Raji (cell line): ENCODE results near the gene CENPT.

Source experiments
- POLR2A ChIP-seq: IDR thresholded peaks from 2 replicates; pipeline ENCODE4 v1.6.1; 2011; ENCODE audit warnings: low read depth, low read length, control low read depth; ENCODE audit not compliant: insufficient read depth

CENPT gene

DNA sequence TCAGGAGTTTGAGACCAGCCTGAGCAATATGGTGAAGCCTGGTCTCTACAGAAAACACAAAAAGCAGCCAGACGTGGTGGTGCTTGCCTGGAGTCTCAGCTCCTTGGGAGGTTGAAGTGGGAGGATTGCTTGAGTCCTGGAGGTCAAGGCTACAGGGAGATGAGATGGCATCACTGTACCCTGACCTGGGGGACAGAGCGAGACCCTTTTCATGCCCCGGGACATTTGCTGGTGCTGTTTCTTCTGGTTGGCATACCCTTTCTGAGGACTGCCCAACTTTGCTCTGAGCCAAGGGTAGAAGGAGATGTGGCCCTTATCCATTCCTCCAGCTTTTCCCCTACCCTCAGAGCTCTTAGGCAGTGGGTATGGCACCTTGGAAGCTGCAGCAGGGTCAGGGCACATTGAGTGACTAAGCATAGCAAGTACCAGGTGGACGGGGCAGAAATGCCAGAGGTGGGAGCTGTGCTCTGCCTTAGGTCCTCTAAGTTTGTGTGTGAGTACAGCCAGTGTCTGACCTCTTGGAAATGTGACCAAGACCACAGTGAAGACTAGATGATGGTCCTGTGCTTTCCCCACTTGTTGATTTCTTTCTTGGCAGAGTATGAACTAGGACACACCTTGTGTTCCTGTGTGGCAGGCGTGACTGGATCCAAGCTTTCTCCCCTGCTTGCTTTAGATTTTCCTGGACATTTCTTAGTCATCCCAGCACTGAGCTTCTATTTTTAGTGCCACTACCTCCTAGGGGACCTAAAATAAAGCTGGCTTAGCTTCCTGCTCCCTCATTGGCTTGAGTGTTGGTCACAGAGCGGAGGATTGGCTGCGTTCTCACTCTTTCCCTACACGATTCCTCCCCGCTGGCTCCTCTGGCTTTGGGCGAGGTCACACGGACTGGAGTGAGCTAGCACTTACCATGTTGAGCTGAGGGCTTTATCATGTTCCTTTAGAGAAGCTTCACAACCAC, 15.4 kb upstream of the CENPT start:
- no peak for TF ChIP-seq POLR2A

DNA sequence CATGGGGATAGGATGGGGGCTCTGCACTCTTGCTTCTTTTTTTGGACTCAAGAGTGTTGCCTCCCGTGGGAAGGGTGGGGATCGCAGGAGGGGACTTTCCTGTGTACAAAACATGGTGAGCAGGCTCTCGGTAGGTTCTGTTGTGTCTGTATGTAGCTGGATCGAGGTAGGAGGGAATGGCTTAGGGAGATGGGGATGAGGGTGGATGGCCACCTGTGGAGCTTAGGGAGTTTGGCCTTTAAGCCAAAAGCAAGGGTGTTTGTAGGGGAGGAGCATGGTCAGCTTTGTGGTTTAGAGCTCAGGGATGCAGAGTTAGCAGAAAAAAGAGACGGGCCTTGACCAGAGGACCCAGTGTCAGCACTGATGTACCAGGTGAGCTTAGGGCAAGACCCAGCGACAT, 14.4 kb upstream of the CENPT start:
- no peak for TF ChIP-seq POLR2A

DNA sequence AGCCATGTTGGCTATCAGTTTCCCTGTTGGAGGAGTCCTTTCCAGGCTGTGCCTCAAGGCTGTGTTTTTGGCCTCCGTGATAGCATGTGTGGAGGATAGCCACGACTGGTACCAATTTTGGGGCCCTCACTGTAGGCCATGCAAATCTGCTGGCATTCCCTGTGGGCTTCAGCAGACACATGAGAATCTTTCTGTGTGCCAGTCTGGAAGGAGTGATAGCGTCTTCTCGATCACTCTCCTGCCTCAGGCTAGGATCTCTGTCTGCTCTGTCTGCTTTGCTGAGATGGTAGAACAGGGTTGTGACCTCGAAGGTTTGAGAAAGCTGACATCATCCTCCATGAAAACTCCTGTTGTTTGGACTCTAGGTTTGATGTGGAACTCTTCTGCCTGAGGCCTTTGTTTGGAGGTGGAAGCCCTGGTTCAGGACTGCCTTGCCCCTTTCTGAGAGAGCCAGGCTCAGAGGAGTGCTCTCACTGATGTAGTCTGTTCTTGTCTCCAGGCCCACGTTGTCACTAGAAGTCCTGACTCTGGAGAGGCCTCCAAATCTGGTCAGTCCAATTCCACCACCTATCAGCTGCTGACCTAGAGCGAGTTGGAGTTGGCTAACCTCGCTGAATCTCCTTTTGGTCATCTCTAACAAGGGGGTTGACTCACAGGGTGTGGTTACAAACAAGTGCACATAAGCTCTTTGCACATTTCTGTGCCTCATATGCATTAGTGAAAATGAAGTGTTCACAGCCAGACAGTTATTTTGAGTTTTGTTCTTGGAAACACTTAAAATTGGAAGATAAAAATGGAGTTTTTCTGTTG, 13.3 kb upstream of the CENPT start:
- TF ChIP-seq POLR2A = no peak

DNA sequence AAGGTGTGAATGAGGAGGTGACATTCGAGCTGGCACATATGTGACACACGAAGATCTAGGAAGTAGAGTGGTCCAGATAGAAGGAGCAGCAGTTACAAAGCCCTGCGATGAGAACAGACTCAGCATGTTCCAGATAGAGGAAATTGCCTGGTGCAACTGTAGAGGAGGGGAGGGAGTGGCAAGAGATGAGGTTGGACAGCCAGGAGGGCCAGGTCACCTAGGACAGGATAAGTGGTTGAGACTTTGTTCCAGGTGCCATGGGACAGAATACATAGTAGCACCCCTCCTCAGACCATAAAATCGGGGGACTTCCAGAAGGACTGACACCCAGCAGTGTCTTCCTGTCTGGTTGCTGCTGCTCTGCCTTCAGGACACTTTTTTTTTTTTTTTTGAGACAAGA, 11.0 kb upstream of the CENPT start:
- no peak for TF ChIP-seq POLR2A

DNA sequence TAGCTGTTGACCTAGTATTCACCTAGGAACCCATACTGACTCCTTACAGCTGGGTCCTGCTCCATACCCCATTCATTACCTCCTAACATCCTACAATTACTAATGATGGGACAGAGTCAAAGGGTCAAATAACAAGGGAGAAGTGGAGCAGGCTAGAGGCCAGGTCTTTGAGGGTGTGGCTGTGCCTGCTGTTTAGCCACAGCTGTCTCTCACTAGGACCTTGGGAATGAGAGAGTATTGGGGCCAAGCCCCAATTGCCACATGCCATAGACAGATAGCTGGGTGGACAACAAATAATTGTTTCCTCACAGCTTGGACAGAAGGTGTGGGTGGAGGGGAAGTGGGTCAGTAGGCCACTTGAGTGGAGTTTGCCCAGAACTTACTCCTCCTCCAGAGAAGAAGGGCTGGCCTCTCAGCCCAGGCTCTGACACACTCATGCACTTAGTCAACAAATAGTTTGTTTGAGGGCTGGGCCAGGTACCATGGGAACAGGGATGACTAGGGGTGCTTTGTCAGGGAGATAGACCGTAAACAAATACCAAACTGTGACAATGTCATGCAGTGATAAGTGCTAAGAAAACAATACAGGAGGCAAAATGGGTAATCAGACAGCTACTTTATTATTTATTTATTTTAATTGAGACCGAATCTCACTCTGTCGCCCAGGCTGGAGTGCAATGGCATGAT, 10.2 kb upstream of the CENPT start:
- no peak for TF ChIP-seq POLR2A

DNA sequence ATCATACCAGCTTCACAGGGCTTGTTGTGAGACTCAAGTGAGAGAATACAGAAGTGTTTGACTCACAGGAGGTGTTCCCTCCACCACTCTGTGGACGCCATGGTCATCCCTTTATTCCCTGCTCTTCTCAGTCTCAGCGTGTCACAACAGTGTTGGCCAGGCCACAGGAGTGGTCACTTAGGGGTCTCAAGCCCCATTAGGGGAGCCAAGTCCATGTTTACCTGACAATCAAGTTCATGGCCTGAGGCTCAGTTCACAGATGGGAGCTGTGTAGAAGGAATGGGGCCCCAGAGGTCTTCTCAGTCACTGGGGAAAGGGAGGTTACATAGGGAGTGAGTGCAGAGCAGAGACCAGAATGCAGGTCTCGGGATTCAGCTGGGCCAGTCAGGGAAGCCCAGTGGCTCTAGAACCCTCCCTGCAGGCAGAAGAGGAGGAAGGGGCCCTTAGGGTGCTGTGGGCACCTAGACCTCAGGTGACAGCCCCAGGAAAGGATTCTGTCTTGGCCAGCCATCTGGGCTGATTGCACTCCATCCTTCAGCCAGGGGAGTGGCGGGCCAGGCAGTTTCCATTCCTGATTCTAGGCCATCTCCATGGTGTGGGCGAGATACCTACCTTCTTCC, 9.5 kb upstream of the CENPT start:
- no peak for TF ChIP-seq POLR2A

DNA sequence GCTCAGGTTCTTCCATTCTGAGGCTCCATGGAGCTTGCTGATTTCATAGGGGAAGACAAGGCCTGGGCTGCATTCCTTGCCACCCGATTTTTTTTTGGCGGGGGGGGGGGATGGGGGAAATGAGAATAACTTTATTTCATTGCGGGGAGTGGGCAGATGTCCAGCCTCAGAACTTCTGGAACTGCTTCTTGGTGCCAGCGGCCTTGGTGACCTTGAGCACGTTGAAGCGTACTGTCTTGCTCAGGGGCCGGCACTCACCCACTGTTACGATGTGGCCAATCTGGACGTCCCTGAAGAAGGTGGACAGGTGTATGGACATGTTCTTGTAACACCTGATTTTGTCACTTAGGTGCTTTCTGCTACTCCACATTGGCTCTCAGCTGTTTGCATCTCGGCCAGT, 8.3 kb upstream of the CENPT start:
- no peak for TF ChIP-seq POLR2A

DNA sequence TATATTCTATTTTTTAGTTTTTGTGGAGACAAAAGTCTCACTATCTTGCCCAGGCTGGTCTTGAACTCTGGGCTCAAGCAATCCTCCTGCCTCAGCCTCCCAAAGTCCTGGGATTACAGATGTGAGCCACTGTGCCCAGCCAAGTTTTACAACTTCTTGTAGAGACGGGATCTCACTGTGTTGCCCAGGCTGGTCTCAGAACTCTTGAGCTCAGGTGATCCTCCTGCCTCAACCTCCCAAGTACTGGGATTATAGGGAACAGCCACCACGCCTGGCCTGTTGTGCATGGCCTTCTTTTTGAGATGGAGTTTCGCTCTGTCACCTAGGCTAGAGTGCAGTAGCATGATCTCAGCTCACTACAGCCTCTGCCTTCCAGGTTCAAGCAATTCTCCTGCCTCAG, 6.2 kb upstream of the CENPT start:
- TF ChIP-seq POLR2A = no peak

DNA sequence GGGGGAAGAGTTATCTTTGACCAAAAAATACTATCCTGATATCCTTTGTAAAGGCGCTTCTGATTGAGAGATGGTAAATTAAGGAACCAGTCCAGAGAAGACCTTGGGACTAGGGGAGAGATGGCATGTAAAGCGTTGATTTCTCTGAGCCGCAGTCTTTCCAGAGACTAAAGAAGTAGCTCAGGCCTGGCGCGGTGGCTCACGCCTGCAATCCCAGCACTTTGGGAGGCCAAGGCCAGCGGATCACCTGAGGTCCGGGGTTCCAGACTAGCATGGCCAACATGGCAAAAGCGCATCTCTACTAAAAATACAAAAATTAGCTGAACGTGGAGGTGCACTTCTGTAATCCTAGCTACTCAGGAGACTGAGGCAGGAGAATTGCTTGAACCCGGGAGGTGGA, 625 bp upstream of the CENPT start:
- TF ChIP-seq POLR2A = no peak

DNA sequence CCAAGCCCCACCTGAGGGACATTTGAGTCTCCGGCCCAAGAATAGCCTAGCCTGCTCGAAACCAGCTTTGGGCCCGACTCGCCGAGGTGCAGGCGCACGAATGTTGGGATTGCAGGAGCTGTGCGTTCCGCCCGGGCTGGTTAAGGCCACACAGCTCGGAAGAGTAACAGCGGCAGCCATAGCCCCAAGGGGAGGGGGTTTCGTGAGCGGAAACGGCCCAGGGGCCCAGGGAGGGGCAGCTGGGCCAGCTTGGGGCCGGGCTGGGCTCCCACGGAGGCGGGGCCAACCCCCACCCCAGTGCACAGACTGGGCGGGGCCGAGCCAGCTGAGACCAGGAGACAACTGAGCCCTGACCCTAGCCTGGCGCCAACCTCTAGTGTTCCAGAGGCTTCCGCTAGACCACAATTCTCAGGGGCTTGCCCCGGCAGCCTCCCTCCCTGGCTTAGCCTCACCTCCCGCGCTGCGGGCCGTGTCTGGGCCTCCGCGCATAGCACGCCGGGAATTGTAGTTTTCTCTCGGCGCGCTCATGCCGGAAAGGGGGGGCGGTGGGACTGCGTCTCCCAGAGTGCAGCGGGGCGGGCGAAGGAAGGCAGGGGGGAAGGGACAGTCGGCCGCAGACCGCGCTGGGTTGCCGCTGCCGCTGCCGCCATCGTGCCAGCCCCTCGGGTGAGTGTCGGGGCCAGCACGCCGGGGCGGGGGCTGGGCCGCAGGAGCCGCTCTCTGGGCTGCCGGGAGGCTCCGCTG, 1.0 kb downstream of the CENPT start, which contains the start of gene NUTF2:
Gene NUTF2, plus strand, starts transcription at position 614 of the 744 bp plus-strand sequence. CDS start 18,198 bp downstream, outside the sequence.
- peak; percentile 73 for TF ChIP-seq POLR2A

DNA sequence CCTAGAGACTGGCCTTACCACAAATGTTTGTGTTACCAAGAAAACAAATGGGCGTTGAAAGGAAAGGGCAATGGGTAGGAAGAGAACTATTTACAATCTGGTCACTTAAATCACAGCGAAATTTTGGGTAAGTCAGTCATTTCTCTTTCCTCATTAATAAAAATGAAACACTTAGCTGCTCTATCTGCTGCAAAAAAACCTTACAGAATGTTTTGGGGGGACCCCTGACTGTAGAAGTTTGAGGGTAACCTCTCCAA, 1.5 kb downstream of the CENPT start:
- no peak for TF ChIP-seq POLR2A

DNA sequence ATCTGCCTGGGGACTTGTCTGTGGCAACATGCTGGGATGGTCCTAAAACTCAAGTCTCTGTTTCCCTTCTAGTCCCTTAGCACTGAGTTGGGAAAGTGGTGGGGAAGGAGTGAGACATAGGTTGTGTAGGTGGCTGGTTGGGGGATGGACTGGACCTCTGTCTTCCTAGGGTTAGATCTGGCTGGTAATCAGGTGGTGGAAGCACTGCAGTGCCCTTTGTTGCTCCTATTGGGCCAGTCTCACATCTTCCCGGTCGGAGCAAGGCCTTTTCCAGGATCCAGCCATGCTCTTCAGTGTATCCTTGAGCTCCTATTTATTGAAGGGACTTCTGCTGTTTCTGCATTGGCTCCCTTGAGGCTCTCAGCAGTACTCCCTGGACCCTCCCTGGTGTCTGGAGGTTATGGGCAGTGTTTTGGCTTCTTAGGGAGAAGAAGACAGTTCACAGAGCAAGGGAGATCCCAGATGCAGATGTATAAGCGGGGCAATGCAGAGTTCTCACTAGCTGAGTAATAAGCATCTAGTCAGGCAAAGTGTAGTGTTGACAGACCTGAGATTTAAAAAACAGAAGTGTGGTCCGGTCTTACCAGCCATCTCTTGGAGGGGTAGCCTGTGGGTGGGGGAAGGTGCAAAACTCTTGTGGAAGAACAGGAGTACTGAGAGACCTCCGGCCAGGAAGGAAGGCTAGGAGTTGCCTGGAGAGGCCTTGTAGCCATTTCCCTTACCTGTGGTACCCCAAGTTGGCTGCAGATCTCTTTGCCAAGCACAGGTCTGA, 2.0 kb downstream of the CENPT start:
- no peak for TF ChIP-seq POLR2A

DNA sequence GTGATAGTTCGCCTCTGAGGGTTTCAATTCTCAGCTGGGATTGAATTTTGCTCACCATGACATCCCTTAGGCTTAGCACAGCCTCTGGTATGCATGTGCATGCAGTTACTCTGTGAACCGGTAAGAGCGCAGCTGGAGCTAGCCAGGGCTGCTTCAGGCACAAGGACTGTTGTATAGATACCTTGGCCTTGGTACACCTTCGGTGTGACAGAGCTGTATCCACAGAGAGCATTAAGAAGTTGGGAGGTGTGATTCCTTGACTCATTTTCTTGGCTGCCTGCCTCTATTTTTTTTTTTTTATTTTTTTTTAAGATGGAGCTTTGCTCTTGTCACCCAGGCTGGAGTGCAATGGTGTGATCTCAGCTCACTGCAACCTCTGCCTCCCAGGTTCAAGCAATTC, 3.0 kb downstream of the CENPT start:
- no peak for TF ChIP-seq POLR2A

DNA sequence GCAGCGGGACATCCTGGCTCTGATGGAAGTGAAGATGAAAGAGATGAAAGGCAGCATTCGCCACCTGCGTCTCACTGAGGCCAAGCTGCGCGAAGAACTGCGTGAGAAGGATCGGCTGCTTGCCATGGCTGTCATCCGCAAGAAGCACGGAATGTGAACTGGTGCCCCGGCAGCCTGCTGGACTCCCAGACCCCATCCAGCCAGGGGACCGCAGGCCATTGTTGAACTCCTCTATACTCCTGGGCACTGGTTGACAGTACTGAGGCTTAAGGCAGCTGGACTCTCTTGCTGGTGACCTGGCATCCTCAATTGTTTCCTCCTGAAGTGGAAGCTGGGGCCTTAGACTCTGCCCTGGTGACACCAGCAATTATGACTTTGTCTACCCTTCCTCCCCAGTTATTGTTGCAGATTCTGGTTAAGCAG, 4.1 kb downstream of the CENPT start:
- no peak for TF ChIP-seq POLR2A
